Measurements from ENCODE around the gene LPP.

Gene LPP

DNA sequence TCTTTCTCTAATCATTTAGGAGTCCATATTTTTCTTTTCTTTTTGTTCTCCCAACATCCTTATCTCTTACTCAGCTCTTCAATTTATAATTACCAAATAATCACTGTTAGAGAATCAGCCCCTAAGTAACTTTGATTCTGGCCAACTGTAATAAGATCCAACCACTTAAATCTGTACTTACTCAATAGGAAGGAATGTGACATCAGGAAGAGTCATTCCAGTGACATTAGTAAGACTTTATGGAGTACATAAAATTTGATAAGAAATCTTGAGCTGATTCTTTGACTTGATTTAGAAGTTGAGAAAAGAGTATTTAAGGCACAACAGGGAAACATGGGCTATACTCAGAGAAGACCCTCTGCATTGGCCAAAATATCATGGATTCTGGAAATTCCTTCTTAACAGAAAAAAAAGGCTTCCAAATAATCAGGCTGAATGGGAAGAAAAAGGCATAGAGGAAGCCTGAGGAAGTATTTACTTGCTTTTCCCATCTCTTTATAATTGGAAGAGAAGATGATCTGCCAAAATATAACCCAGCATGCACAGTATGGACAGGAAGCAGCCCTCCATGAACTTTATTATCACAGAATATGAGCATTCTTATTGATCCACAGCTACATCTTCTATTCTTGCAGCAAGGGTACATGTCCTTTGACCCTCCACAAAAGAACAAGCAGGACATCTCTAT lies 728.1 kb downstream of the LPP start:
- Histone ChIP-seq H3K27me3 (ENCODE audit: control insufficient read depth, insufficient read depth, low read length) (no peaks in the 10 kb centered on the region), H3K9me3 (ENCODE audit: control insufficient read depth, insufficient read depth, low read depth, low read length) (no peaks in the 10 kb centered on the region), H3K27ac (ENCODE audit: low read depth, low read length) (no peak overlapping the region), H3K36me3 (ENCODE audit: control insufficient read depth, insufficient read depth, low read length) (no peaks in the 10 kb centered on the region), H3K4me3 (ENCODE audit: low read depth, low read length) (no peak overlapping the region), H3K9ac (ENCODE audit: low read length) (no peak overlapping the region), H3K4me1 (ENCODE audit: control insufficient read depth, insufficient read depth, low read length) (no peaks in the 10 kb centered on the region)

DNA sequence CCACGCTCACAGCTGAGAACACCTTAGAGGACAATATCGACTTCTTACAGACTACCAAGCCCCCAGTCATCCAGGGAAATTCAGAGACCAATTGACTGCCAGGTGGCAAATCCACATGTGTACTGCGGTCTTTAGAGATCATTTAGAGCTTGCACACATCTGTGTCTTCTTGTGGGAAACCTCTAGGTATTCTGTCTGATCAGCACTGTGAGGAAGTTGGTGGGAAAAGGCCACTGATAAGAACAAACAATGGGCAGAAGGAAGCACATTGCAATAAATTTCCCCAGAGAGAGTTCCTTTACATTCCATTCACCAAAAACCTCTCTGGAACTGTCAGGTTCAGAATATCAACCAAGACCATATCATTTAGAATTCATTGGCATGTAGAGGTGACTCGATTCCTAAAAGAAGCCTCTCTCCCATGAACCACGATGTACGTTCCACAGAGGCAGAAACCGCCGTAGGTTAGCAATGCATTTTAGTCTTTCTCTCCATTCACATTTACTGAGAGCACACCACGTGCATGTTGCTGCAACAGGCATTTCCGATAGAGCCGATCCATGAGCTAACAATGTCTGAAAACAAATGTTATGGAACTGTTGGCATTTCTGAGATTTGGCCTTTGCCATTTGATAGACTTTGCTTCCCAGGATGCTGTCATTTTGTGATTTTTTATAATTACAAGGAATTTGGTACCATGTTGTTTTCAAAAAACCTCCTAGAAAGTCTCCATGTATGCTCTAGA lies 730.5 kb downstream of the LPP start:
- no peak overlapping the region for H3K9ac ChIP-seq (ENCODE audit: low read length)
- no peaks in the 10 kb centered on the region for H3K4me1 ChIP-seq (ENCODE audit: control insufficient read depth, insufficient read depth, low read length)
- H3K36me3 ChIP-seq (ENCODE audit: control insufficient read depth, insufficient read depth, low read length): no peaks in the 10 kb centered on the region
- H3K27ac ChIP-seq (ENCODE audit: low read depth, low read length): no peak overlapping the region
- H3K27me3 ChIP-seq (ENCODE audit: control insufficient read depth, insufficient read depth, low read length): no peaks in the 10 kb centered on the region
- H3K9me3 ChIP-seq (ENCODE audit: control insufficient read depth, insufficient read depth, low read depth, low read length): no peaks in the 10 kb centered on the region
- no peak overlapping the region for H3K4me3 ChIP-seq (ENCODE audit: low read depth, low read length)

DNA sequence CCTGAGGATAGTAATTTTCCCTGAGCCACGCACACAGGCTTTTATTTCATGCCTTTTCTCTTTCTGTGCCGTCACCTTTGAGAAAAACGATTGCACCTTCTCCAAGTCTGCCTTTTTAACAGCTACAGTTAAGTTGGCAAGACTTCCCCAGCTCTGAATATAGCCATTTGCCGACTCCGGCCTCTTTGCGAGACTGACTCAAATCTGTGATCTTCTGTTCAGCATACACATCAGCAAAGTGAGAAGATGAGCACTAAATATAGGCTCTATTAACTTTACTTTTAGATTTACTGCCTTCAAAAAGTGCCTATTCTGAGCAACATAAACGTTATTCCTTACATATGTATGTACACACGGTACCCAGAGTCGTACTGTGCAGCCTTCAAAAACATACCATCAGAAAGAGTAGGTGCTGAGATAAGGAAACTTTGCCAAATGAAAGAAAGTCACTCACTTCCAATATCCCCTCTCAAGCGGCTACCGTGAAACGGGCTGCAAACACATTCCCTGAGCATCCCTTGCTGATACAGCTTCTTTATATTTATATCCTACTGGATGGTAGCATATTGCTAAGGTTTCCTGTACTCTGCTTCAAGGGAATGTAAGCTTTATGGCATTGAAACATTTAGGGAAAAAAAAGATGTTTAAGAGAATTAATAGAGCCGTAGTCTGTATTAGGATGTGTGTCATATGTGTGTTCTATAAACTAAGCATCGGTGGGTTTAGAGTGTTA lies 734.5 kb downstream of the LPP start:
- H3K36me3 ChIP-seq (ENCODE audit: control insufficient read depth, insufficient read depth, low read length): no peaks in the 10 kb centered on the region
- H3K9ac ChIP-seq (ENCODE audit: low read length): no peak overlapping the region
- no peaks in the 10 kb centered on the region for H3K27me3 ChIP-seq (ENCODE audit: control insufficient read depth, insufficient read depth, low read length)
- no peaks in the 10 kb centered on the region for H3K9me3 ChIP-seq (ENCODE audit: control insufficient read depth, insufficient read depth, low read depth, low read length)
- no peak overlapping the region for H3K4me3 ChIP-seq (ENCODE audit: low read depth, low read length)
- no peaks in the 10 kb centered on the region for H3K4me1 ChIP-seq (ENCODE audit: control insufficient read depth, insufficient read depth, low read length)
- no peak overlapping the region for H3K27ac ChIP-seq (ENCODE audit: low read depth, low read length)

DNA sequence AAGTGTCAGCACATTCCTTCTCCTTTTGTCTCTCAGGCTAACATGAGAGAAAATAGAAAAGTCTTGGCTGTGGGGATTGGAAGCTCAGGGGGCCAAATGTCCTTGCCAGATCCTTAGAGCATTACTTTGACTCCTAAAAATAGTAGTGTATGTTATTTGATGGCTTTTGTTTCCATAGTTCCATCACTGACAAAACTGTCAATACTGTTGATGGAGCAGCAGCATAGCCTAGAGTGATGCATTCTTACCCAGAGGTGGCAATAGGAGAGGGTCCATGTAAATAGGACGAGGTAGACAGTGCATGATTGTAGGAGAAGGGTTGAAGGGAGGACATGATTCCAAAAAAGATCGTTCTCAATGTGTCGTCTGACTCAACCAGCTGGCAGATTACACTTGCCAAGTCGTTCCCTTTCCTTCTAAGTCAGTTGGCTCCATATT lies 735.1 kb downstream of the LPP start:
- Histone ChIP-seq H3K27ac (ENCODE audit: low read depth, low read length) (no peak overlapping the region), H3K9ac (ENCODE audit: low read length) (no peak overlapping the region), H3K36me3 (ENCODE audit: control insufficient read depth, insufficient read depth, low read length) (no peaks in the 10 kb centered on the region)

GRCh38 chr3:188890572-188891270 lies 736.8 kb downstream of the LPP start:
- Histone ChIP-seq H3K9me3 (ENCODE audit: control insufficient read depth, insufficient read depth, low read depth, low read length) (no peaks in the 10 kb centered on the region), H3K36me3 (ENCODE audit: control insufficient read depth, insufficient read depth, low read length) (no peaks in the 10 kb centered on the region), H3K9ac (ENCODE audit: low read length) (no peak overlapping the region), H3K4me1 (ENCODE audit: control insufficient read depth, insufficient read depth, low read length) (no peaks in the 10 kb centered on the region), H3K27ac (ENCODE audit: low read depth, low read length) (no peak overlapping the region), H3K27me3 (ENCODE audit: control insufficient read depth, insufficient read depth, low read length) (no peaks in the 10 kb centered on the region), H3K4me3 (ENCODE audit: low read depth, low read length) (no peak overlapping the region)

More for the DNA sequence above, 735.1 kb downstream of the LPP start:
- no peaks in the 10 kb centered on the region for H3K4me1 ChIP-seq (ENCODE audit: control insufficient read depth, insufficient read depth, low read length)
- H3K27me3 ChIP-seq (ENCODE audit: control insufficient read depth, insufficient read depth, low read length): no peaks in the 10 kb centered on the region
- H3K4me3 ChIP-seq (ENCODE audit: low read depth, low read length): no peak overlapping the region
- no peaks in the 10 kb centered on the region for H3K9me3 ChIP-seq (ENCODE audit: control insufficient read depth, insufficient read depth, low read depth, low read length)

- H3K27me3 ChIP-seq (ENCODE audit: control insufficient read depth, insufficient read depth, low read length): no peaks in the 10 kb centered on the region
- no peak overlapping the region for H3K4me3 ChIP-seq (ENCODE audit: low read depth, low read length)
- no peak overlapping the region for H3K27ac ChIP-seq (ENCODE audit: low read depth, low read length)
- no peak overlapping the region for H3K9ac ChIP-seq (ENCODE audit: low read length)
- 0 out of 2 replicates have a peak, but pooled peaks cover 7% of the 10 kb centered on the region for H3K4me1 ChIP-seq (ENCODE audit: control insufficient read depth, insufficient read depth, low read length)
- H3K9me3 ChIP-seq (ENCODE audit: control insufficient read depth, insufficient read depth, low read depth, low read length): no peaks in the 10 kb centered on the region
- H3K36me3 ChIP-seq (ENCODE audit: control insufficient read depth, insufficient read depth, low read length): no peaks in the 10 kb centered on the region
Measured at GRCh38 chr3:188899881-188900280, 745.9 kb downstream of the LPP start.

GRCh38 chr3:188900421-188900951 lies 746.5 kb downstream of the LPP start:
- Histone ChIP-seq H3K4me1 (ENCODE audit: control insufficient read depth, insufficient read depth, low read length) (0 out of 2 replicates have a peak, but pooled peaks cover 7% of the 10 kb centered on the region), H3K9ac (ENCODE audit: low read length) (no peak overlapping the region), H3K27ac (ENCODE audit: low read depth, low read length) (no peak overlapping the region), H3K27me3 (ENCODE audit: control insufficient read depth, insufficient read depth, low read length) (no peaks in the 10 kb centered on the region), H3K9me3 (ENCODE audit: control insufficient read depth, insufficient read depth, low read depth, low read length) (no peaks in the 10 kb centered on the region), H3K4me3 (ENCODE audit: low read depth, low read length) (no peak overlapping the region), H3K36me3 (ENCODE audit: control insufficient read depth, insufficient read depth, low read length) (no peaks in the 10 kb centered on the region)

DNA sequence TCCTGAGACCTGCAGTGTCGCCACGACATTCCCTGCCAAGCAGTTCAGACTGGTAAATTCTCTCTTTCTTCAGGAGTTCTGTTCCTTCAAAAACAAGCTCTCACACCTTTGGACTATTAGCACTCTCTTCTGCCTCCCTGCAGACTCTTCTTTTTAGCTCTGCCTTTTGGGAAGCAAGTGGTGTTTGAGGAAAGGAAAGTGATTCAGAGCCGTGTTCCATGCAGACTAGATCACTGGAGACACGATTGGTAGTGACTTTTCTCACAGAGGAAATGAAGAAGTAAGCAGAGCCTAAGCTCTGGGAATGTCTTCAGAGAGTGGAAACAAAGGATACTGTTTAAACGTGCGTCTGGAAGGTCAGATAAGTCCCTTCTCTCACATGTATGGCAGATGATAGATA lies 747.2 kb downstream of the LPP start:
- no peak overlapping the region for H3K4me3 ChIP-seq (ENCODE audit: low read depth, low read length)
- no peak overlapping the region for H3K27ac ChIP-seq (ENCODE audit: low read depth, low read length)
- H3K36me3 ChIP-seq (ENCODE audit: control insufficient read depth, insufficient read depth, low read length): no peaks in the 10 kb centered on the region
- H3K9me3 ChIP-seq (ENCODE audit: control insufficient read depth, insufficient read depth, low read depth, low read length): no peaks in the 10 kb centered on the region
- H3K27me3 ChIP-seq (ENCODE audit: control insufficient read depth, insufficient read depth, low read length): no peaks in the 10 kb centered on the region
- H3K4me1 ChIP-seq (ENCODE audit: control insufficient read depth, insufficient read depth, low read length): peaks cover 9% of the 10 kb centered on the region; the same call in 1 of the 2 replicates
- H3K9ac ChIP-seq (ENCODE audit: low read length): no peak overlapping the region

DNA sequence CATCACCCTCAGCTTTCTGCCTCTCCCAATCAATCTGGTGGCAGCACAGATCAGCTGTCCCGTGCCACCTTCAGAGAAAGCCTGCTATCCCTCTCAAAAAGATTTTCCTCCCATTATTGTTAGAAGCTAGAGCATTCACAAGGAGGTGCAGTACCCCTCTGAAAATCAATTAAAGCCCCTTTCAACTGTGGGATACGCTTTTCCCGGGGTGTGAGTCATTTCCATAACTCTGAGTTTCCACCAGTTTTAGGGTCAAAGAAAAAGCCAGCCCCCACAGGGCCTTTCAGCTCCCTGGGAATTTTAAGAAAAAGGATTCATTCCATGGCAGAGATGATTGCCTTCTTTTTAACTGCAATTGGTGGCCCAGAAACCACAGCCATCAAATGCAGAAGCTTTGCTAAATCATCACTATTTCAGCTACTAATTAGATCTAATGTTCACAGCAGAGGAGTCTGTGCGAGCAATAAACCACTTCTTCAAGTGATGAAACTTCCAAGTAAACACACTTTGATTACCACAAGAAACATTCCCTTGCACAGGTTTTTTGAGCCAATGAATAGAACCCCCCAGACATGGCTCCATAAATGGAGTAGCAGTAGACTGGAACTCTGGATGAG lies 747.8 kb downstream of the LPP start:
- Histone ChIP-seq H3K4me1 (ENCODE audit: control insufficient read depth, insufficient read depth, low read length) (peaks cover 13% of the 10 kb centered on the region; the same call in 1 of the 2 replicates), H3K36me3 (ENCODE audit: control insufficient read depth, insufficient read depth, low read length) (no peaks in the 10 kb centered on the region), H3K27ac (ENCODE audit: low read depth, low read length) (no peak overlapping the region), H3K27me3 (ENCODE audit: control insufficient read depth, insufficient read depth, low read length) (no peaks in the 10 kb centered on the region), H3K9ac (ENCODE audit: low read length) (no peak overlapping the region), H3K9me3 (ENCODE audit: control insufficient read depth, insufficient read depth, low read depth, low read length) (no peaks in the 10 kb centered on the region), H3K4me3 (ENCODE audit: low read depth, low read length) (no peak overlapping the region)

GRCh38 chr3:188904670-188905069 lies 750.7 kb downstream of the LPP start:
- H3K9me3 ChIP-seq (ENCODE audit: control insufficient read depth, insufficient read depth, low read depth, low read length): no peaks in the 10 kb centered on the region
- no peak overlapping the region for H3K27ac ChIP-seq (ENCODE audit: low read depth, low read length)
- peaks cover 12% of the 10 kb centered on the region; the same call in 1 of the 2 replicates for H3K4me1 ChIP-seq (ENCODE audit: control insufficient read depth, insufficient read depth, low read length)
- no peaks in the 10 kb centered on the region for H3K27me3 ChIP-seq (ENCODE audit: control insufficient read depth, insufficient read depth, low read length)
- no peaks in the 10 kb centered on the region for H3K36me3 ChIP-seq (ENCODE audit: control insufficient read depth, insufficient read depth, low read length)
- no peak overlapping the region for H3K9ac ChIP-seq (ENCODE audit: low read length)
- no peak overlapping the region for H3K4me3 ChIP-seq (ENCODE audit: low read depth, low read length)
